Liver (tissue), 2 donors: Measurements from ENCODE around the gene F2RL3.

Experiments used
- TF ChIP-seq, protein P1 (sequence below): fragments of 150-350 bp; IDR thresholded peaks from 2 replicates; pipeline ENCODE4 v1.5.1; 2017; ENCODE audit warnings: improper control_type of control experiment, low read depth, low read length; ENCODE audit not compliant: missing input control
- TF ChIP-seq, protein P2 (sequence below): IDR thresholded peaks from 2 replicates; pipeline ENCODE4 v1.6.1; 2016; ENCODE audit warnings: antibody characterized with exemption, mild to moderate bottlenecking
- donor health status: healthy.

GRCh38 chr19:16871871-16872270 is 16.9 kb upstream of the F2RL3 start:
- TF ChIP-seq, protein P1, sequence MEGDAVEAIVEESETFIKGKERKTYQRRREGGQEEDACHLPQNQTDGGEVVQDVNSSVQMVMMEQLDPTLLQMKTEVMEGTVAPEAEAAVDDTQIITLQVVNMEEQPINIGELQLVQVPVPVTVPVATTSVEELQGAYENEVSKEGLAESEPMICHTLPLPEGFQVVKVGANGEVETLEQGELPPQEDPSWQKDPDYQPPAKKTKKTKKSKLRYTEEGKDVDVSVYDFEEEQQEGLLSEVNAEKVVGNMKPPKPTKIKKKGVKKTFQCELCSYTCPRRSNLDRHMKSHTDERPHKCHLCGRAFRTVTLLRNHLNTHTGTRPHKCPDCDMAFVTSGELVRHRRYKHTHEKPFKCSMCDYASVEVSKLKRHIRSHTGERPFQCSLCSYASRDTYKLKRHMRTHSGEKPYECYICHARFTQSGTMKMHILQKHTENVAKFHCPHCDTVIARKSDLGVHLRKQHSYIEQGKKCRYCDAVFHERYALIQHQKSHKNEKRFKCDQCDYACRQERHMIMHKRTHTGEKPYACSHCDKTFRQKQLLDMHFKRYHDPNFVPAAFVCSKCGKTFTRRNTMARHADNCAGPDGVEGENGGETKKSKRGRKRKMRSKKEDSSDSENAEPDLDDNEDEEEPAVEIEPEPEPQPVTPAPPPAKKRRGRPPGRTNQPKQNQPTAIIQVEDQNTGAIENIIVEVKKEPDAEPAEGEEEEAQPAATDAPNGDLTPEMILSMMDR: no peak
- TF ChIP-seq, protein P2, sequence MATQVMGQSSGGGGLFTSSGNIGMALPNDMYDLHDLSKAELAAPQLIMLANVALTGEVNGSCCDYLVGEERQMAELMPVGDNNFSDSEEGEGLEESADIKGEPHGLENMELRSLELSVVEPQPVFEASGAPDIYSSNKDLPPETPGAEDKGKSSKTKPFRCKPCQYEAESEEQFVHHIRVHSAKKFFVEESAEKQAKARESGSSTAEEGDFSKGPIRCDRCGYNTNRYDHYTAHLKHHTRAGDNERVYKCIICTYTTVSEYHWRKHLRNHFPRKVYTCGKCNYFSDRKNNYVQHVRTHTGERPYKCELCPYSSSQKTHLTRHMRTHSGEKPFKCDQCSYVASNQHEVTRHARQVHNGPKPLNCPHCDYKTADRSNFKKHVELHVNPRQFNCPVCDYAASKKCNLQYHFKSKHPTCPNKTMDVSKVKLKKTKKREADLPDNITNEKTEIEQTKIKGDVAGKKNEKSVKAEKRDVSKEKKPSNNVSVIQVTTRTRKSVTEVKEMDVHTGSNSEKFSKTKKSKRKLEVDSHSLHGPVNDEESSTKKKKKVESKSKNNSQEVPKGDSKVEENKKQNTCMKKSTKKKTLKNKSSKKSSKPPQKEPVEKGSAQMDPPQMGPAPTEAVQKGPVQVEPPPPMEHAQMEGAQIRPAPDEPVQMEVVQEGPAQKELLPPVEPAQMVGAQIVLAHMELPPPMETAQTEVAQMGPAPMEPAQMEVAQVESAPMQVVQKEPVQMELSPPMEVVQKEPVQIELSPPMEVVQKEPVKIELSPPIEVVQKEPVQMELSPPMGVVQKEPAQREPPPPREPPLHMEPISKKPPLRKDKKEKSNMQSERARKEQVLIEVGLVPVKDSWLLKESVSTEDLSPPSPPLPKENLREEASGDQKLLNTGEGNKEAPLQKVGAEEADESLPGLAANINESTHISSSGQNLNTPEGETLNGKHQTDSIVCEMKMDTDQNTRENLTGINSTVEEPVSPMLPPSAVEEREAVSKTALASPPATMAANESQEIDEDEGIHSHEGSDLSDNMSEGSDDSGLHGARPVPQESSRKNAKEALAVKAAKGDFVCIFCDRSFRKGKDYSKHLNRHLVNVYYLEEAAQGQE: no peak
